ENCODE measurements around the gene XBP1.

DNA sequence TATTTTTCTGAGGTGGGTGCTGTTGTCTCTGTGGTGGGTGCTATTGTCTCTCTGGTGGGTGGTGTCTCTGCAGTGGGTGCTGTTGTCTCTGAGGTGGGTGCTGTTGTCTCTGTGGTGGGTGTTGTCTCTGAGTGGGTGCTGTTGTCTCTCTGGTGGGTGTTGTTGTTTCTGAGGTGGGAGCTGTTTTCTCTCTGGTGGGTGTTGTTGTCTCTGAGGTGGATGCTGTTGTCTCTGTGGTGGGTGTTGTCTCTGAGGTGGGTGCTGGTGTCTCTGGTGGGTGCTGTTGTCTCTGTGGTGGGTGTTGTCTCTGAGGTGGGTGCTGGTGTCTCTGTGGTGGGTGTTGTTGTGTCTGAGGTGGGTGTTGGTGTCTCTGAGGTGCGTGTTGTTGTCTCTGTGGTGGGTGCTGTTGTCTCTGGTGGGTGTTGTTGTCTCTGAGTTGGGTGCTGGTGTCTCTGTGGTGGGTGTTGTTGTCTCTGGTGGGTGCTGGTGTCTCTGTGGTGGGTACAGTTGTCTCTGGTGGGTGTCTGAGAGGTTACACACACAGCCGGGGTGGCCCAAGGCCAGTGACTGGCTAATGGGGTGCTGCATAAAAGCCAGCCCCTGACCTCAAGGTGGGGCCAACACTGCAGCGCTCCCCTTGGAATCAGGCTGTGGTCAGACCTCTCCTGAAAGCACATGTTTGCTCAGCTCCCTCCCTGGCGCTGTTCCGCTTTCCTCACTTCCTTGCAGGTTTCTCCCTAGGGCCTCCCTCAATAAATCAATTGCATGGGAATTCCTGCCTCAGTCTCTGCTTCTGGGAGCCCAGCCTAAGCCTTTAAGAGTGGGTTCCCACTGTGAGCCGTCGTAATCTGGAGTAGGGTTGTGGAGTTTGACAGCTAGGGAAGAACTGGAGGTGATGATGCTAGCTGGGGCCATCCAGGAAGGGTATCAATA, 31.0 kb upstream of the XBP1 start:
- TF ChIP-seq, protein P1, sequence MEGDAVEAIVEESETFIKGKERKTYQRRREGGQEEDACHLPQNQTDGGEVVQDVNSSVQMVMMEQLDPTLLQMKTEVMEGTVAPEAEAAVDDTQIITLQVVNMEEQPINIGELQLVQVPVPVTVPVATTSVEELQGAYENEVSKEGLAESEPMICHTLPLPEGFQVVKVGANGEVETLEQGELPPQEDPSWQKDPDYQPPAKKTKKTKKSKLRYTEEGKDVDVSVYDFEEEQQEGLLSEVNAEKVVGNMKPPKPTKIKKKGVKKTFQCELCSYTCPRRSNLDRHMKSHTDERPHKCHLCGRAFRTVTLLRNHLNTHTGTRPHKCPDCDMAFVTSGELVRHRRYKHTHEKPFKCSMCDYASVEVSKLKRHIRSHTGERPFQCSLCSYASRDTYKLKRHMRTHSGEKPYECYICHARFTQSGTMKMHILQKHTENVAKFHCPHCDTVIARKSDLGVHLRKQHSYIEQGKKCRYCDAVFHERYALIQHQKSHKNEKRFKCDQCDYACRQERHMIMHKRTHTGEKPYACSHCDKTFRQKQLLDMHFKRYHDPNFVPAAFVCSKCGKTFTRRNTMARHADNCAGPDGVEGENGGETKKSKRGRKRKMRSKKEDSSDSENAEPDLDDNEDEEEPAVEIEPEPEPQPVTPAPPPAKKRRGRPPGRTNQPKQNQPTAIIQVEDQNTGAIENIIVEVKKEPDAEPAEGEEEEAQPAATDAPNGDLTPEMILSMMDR (IDR thresholded peaks at IDR 0.05; ENCODE audit: low read depth, low read length): no peak
- TF ChIP-seq POLR2A (IDR thresholded peaks at IDR 0.05; ENCODE audit: extremely low read depth, insufficient read length): no peak
- TF ChIP-seq MYC (IDR thresholded peaks at IDR 0.05; ENCODE audit: low read depth, low read length): no peak
- no peak for TF ChIP-seq MAX (IDR thresholded peaks at IDR 0.05; ENCODE audit: low read depth, low read length)

Data from NB4 (cell line).